HepG2 (cell line): ENCODE results near the gene CCDC154. TPM values are rescaled to one million over a fixed set of nuclear protein-coding genes. Genes with fewer than 3 reads are reported as not detected.

Experiments used
- ATAC-seq: fragments of 200-7000 bp; cut with Tn5 transposase; 3 replicates; pipeline ENCODE4 v1.9.1; 2020; ENCODE audit warnings: mild to moderate bottlenecking, moderate library complexity
- BruUV-seq: library from RNA; stranded (reverse); fragments of 400-500 nt; replicated peaks from 2 replicates; lab custom pipeline; 2021; lab: Mats Ljungman, UMichigan
- CTCF ChIA-PET: fragments of 300-600 bp; formaldehyde crosslinking; extraction: SDS; loops from one replicate; lab custom pipeline; 2021; ENCODE audit warnings: low total read pairs, inconsistent platforms, low intra/inter-chr PET ratio; lab: Yijun Ruan, JAX
- POLR2A ChIA-PET: fragments of 350-600 bp; sonication (Branson Sonifier 250); formaldehyde crosslinking; loops from one replicate; lab custom pipeline; 2020; ENCODE audit warnings: antibody characterized with exemption, inconsistent platforms; lab: Yijun Ruan, JAX
- DNase-seq: peaks from one replicate; pipeline ENCODE4 v3.0.0-alpha.2; 2015; ENCODE audit warnings: low spot score
- FAIRE-seq: peaks from 3 replicates; lab custom pipeline; 2011; peaks lifted over from hg19 to GRCh38; lab: Jason Lieb, UNC
- H2AFZ ChIP-seq: one replicate; pipeline ENCODE4 v1.6.1; 2011; ENCODE audit warnings: low read length, inconsistent platforms
- H3K27ac ChIP-seq: fragments of 300-600 bp; 3 replicates; pipeline ENCODE4 v1.8.0; 2011; ENCODE audit warnings: mixed run types, mild to moderate bottlenecking, mixed read lengths, low read length, inconsistent platforms; ENCODE audit not compliant: insufficient read depth; ENCODE audit errors: extremely low read length
- H3K27me3 ChIP-seq, 2 experiments: fragments of 200-600 bp in 1 of 2; 2 replicates in 1 of 2; 3 replicates in 1 of 2; pipeline versions ENCODE4 v1.6.0 to v1.8.0; 2011; ENCODE audit warnings: low read length in 2 of 2, mild to moderate bottlenecking in 2 of 2, moderate library complexity in 2 of 2, inconsistent platforms in 1 of 2; ENCODE audit not compliant: insufficient read depth in 2 of 2, control insufficient read depth in 1 of 2
- H3K36me3 ChIP-seq, 2 experiments: fragments of 200-600 bp in 1 of 2; replicated peaks in 1 of 2; 2 replicates in 1 of 2; 3 replicates in 1 of 2; pipeline versions ENCODE4 v1.5.1 to v1.8.0; 2011; ENCODE audit warnings: low read length in 2 of 2, inconsistent platforms in 1 of 2; ENCODE audit not compliant: insufficient read depth in 2 of 2, control insufficient read depth in 1 of 2
- H3K4me1 ChIP-seq: 2 replicates; pipeline ENCODE4 v1.5.1; 2012; ENCODE audit warnings: low read length, inconsistent platforms; ENCODE audit not compliant: insufficient read depth
- H3K4me2 ChIP-seq: 2 replicates; pipeline ENCODE4 v1.6.0; 2011; ENCODE audit warnings: low read depth, low read length, inconsistent platforms
- H3K4me3 ChIP-seq, 3 experiments: fragments of 200-600 bp in 1 of 3; sonication (generic), shearing (Covaris generic) in 1 of 3; replicated peaks in 1 of 3; 2 replicates each; pipeline ENCODE4 v1.5.1; 2011 to 2016; ENCODE audit warnings: low read length in 3 of 3, inconsistent platforms in 2 of 3, low read depth in 2 of 3, mild to moderate bottlenecking in 2 of 3, control low read depth in 1 of 3, mixed read lengths in 1 of 3; ENCODE audit not compliant: insufficient read depth in 1 of 3
- H3K79me2 ChIP-seq: one replicate; pipeline ENCODE4 v1.6.1; 2011; ENCODE audit warnings: low read length, inconsistent platforms; ENCODE audit not compliant: insufficient read depth
- H3K9ac ChIP-seq: 2 replicates; pipeline ENCODE4 v1.6.0; 2011; ENCODE audit warnings: mild to moderate bottlenecking, low read depth, low read length, inconsistent platforms; ENCODE audit not compliant: insufficient read depth
- H3K9me3 ChIP-seq: 2 replicates; pipeline ENCODE4 v1.5.1; 2012; ENCODE audit warnings: mild to moderate bottlenecking, low read length
- H4K20me1 ChIP-seq: 2 replicates; pipeline ENCODE4 v1.6.0; 2011; ENCODE audit warnings: inconsistent platforms, mild to moderate bottlenecking, low read length, moderate library complexity; ENCODE audit not compliant: insufficient read depth
- ARID5B ChIP-seq: IDR thresholded peaks from 2 replicates; pipeline ENCODE4 v1.4.0; 2020; ENCODE audit warnings: mild to moderate bottlenecking, missing genetic modification reagents
- ATF1 ChIP-seq: IDR thresholded peaks from 2 replicates; pipeline ENCODE4 v1.6.1; 2016; ENCODE audit warnings: mild to moderate bottlenecking, control low read depth
- CEBPB ChIP-seq: IDR thresholded peaks from 2 replicates; pipeline ENCODE4 v1.6.1; 2011; ENCODE audit warnings: low read depth, low read length, improper control_type of control experiment, borderline replicate concordance
- CENPX ChIP-seq: sonication (generic); formaldehyde crosslinking; IDR thresholded peaks from 2 replicates; pipeline ENCODE4 v1.9.0; 2021; ENCODE audit warnings: mild to moderate bottlenecking, missing genetic modification reagents, moderate library complexity
- KLF12 ChIP-seq: sonication (generic); formaldehyde crosslinking; IDR thresholded peaks from 2 replicates; pipeline ENCODE4 v1.4.0; 2020; ENCODE audit warnings: missing genetic modification reagents, borderline replicate concordance
- PITX1 ChIP-seq: sonication (generic); formaldehyde crosslinking; IDR thresholded peaks from 2 replicates; pipeline ENCODE4 v1.5.1; 2020; ENCODE audit warnings: mild to moderate bottlenecking, missing genetic modification reagents
- TBX2 ChIP-seq: sonication (generic); formaldehyde crosslinking; IDR thresholded peaks from 2 replicates; pipeline ENCODE4 v1.5.0; 2020; ENCODE audit warnings: missing genetic modification reagents, mild to moderate bottlenecking, borderline replicate concordance
- ZNF230 ChIP-seq: sonication (generic); formaldehyde crosslinking; IDR thresholded peaks from 2 replicates; pipeline ENCODE4 v1.4.0; 2020; ENCODE audit warnings: mild to moderate bottlenecking, missing genetic modification reagents
- ZNF232 ChIP-seq: sonication (generic); formaldehyde crosslinking; IDR thresholded peaks from 2 replicates; pipeline ENCODE4 v1.4.0; 2020; ENCODE audit warnings: missing genetic modification reagents, borderline replicate concordance
- ZNF484 ChIP-seq: sonication (generic); formaldehyde crosslinking; IDR thresholded peaks from 2 replicates; pipeline ENCODE4 v1.5.1; 2020; ENCODE audit warnings: mild to moderate bottlenecking, low read depth, missing genetic modification reagents, borderline replicate concordance
- ZNF543 ChIP-seq: sonication (generic); formaldehyde crosslinking; IDR thresholded peaks from 2 replicates; pipeline ENCODE4 v1.4.0; 2020; ENCODE audit warnings: mild to moderate bottlenecking, missing genetic modification reagents
- ZNF740 ChIP-seq: sonication (generic); formaldehyde crosslinking; IDR thresholded peaks from 2 replicates; pipeline ENCODE4 v1.4.0; 2020; ENCODE audit warnings: missing genetic modification reagents
- ZNF766 ChIP-seq: sonication (generic); formaldehyde crosslinking; IDR thresholded peaks from 2 replicates; pipeline ENCODE4 v1.5.0; 2020; ENCODE audit warnings: missing genetic modification reagents, borderline replicate concordance
- WGBS: methylation state at CpG from one replicate; pipeline ENCODE4 v1.1.6; 2017; ENCODE audit warnings: low lambda C conversion rate; 5-methylcytosine and 5-hydroxymethylcytosine counted together
- in situ Hi-C: cut with HindIII; loops from 2 replicates; pipeline ENCODE4 v1.10.0; 2017; ENCODE audit warnings: low pct_unique_long_range_greater_than_20kb; ENCODE audit not compliant: extremely low pct_ligation_motif_present
- intact Hi-C: fragments of 100-400 bp; cut with micrococcal nuclease; formaldehyde crosslinking; loops from one replicate; pipeline ENCODE4 v1.10.0; 2022; ENCODE audit not compliant: unreplicated experiment
- polyA plus RNA-seq, 8 experiments: library from polyadenylated mRNA; depleted of rRNA in 3 of 8; stranded (reverse) in 7 of 8; unstranded in 1 of 8; fragments of >200 nt; fragmentation: Illumina TruSeq in 4 of 8; extraction: Trizol in 4 of 8; gene quantifications; 2 replicates each; pipeline versions ENCODE4 v1.2.1 to v1.2.3, GENCODE V29; 2011 to 2016; ENCODE audit warnings: low read depth in 4 of 8, missing spikeins in 1 of 8, mixed read lengths in 1 of 8; ENCODE audit not compliant: insufficient read depth in 1 of 8
- total RNA-seq, 5 experiments: library from RNA; depleted of rRNA; stranded (reverse); fragments of >200 nt; fragmentation: Illumina TruSeq; extraction: Trizol; gene quantifications; 2 replicates each; pipeline ENCODE4 v1.2.3, GENCODE V29; 2016; ENCODE audit warnings: low read depth in 1 of 5
- TF ChIP-seq, protein P1 (sequence below): sonication (generic); formaldehyde crosslinking; IDR thresholded peaks from 2 replicates; pipeline ENCODE4 v1.5.0; 2020; ENCODE audit warnings: missing genetic modification reagents
- TF ChIP-seq, protein P2 (sequence below), 2 experiments: fragments of 450-650 bp in 1 of 2; sonication (generic) in 1 of 2; formaldehyde crosslinking; IDR thresholded peaks; 2 replicates each; pipeline versions ENCODE4 v1.5.0 to v1.8.0; 2020 to 2022; ENCODE audit warnings: mild to moderate bottlenecking in 1 of 2, missing genetic modification reagents in 1 of 2
- TF ChIP-seq, protein P3 (sequence below): IDR thresholded peaks from 2 replicates; pipeline ENCODE4 v1.6.1; 2016; ENCODE audit warnings: low read depth, control low read depth

CCDC154 gene
- total and polyA plus RNA-seq, 2 of the 13 experiments (the other 11 are each of a cell fraction or from before 2014, with no cell fraction given), result 0.92 to 1.5 TPM

DNA sequence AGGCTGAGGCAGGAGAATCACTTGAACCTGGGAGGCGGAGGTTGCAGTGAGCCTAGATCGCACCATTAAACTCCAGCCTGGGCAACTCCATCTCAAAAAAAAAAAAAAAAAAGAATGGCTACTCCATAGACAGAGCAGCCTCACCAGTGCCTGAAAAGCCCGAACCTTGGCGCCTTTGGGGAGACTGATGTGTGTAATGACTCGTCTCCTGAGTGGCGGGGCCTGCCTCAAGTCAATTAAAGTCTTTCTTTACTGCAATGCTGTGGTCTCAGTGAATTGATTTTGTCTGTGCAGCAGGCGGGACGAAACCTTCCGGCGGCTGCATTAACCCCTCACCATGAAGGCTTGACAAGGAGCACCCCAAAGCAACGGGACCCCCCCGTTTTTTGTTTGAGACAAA is 20.3 kb downstream of the CCDC154 start:
- no peaks in the 10 kb centered on the region for H3K36me3 ChIP-seq
- no peak overlapping the region for H3K4me2 ChIP-seq
- H3K9ac ChIP-seq, result no peak overlapping the region
- no peaks in the 10 kb centered on the region for H3K9me3 ChIP-seq
- no peak overlapping the region for H3K27ac ChIP-seq
- ChIA-PET POLR2A (no interaction called here), CTCF (no interaction called here)
- peaks cover 3 to 13% of the 10 kb centered on the region in 2 experiments; a peak in 4 of 5 replicates for H3K27me3 ChIP-seq
- intact Hi-C loops, result no loop called here
- WGBS, result 80% methylated on average over 12 of the region's 12 CpGs
- H2AFZ ChIP-seq, result no peak overlapping the region
- no peak for FAIRE-seq
- no TSS peak for BruUV-seq
- H4K20me1 ChIP-seq, result no peaks in the 10 kb centered on the region
- H3K4me1 ChIP-seq, result peaks cover 22% of the 10 kb centered on the region
- no peak for ATAC-seq
- H3K4me3 ChIP-seq, result no peak overlapping the region
- DNase-seq, result no peak
- peaks cover 14% of the 10 kb centered on the region for H3K79me2 ChIP-seq
- in situ Hi-C loops, result no loop called here
- TF ChIP-seq KLF12 (CRISPR knock-in tag) (no peak), CENPX (CRISPR knock-in tag) (no peak), ZNF766 (CRISPR knock-in tag) (no peak), ATF1 (CRISPR knock-in tag) (no peak), ZNF543 (CRISPR knock-in tag) (no peak), CEBPB (no peak), ARID5B (no peak), TBX2 (CRISPR knock-in tag) (no peak), ZNF740 (CRISPR knock-in tag) (no peak), ZNF484 (CRISPR knock-in tag) (no peak), ZNF230 (CRISPR knock-in tag) (no peak), PITX1 (no peak), ZNF232 (CRISPR knock-in tag) (no peak)
- TF ChIP-seq, protein P1, sequence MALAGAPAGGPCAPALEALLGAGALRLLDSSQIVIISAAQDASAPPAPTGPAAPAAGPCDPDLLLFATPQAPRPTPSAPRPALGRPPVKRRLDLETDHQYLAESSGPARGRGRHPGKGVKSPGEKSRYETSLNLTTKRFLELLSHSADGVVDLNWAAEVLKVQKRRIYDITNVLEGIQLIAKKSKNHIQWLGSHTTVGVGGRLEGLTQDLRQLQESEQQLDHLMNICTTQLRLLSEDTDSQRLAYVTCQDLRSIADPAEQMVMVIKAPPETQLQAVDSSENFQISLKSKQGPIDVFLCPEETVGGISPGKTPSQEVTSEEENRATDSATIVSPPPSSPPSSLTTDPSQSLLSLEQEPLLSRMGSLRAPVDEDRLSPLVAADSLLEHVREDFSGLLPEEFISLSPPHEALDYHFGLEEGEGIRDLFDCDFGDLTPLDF, result no peak
- TF ChIP-seq, protein P2, sequence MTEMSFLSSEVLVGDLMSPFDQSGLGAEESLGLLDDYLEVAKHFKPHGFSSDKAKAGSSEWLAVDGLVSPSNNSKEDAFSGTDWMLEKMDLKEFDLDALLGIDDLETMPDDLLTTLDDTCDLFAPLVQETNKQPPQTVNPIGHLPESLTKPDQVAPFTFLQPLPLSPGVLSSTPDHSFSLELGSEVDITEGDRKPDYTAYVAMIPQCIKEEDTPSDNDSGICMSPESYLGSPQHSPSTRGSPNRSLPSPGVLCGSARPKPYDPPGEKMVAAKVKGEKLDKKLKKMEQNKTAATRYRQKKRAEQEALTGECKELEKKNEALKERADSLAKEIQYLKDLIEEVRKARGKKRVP (CRISPR knock-in tag; IDR thresholded peaks at IDR 0.05), result no peak
- TF ChIP-seq, protein P3, sequence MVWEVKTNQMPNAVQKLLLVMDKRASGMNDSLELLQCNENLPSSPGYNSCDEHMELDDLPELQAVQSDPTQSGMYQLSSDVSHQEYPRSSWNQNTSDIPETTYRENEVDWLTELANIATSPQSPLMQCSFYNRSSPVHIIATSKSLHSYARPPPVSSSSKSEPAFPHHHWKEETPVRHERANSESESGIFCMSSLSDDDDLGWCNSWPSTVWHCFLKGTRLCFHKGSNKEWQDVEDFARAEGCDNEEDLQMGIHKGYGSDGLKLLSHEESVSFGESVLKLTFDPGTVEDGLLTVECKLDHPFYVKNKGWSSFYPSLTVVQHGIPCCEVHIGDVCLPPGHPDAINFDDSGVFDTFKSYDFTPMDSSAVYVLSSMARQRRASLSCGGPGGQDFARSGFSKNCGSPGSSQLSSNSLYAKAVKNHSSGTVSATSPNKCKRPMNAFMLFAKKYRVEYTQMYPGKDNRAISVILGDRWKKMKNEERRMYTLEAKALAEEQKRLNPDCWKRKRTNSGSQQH, result no peak
